ENCODE measurements around the gene RASA3. TPM values are rescaled to one million over a fixed set of nuclear protein-coding genes. Genes with fewer than 3 reads are reported as not detected.

The RASA3 gene
- total RNA-seq, 1 experiment from 2014 or later: 22.3 TPM

DNA sequence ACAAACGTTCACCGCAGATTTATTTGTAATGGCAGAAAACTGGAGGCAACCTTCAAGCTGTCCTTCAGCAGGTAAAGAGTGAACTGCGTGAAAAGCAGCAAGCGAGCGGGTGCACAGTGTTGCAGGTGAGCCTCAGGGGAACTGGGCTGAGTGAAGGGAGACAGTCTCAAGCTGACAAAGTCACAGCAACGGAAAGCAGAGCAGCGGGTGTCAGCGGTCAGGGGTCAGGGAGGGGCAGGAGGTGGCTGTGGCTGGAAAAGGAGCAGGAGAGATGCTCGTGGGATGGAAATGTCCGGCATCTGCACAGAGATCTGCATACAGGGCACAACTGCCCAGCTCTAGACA is 8.5 kb upstream of the RASA3 start:
- ATAC-seq (no peak), DNase-seq (ENCODE audit: low spot score) (peak; percentile 7)
- peaks cover 7% of the 10 kb centered on the region for H3K9me3 Mint-ChIP-seq
- H3K27me3 Mint-ChIP-seq (ENCODE audit: low read depth): no peaks in the 10 kb centered on the region
- POLR2A ChIA-PET: no interaction called here
- H3K4me1 Mint-ChIP-seq: no peaks in the 10 kb centered on the region
- CTCF ChIA-PET: interaction anchor here (0.5 kb wide), 1 partner anchor 26 kb away, joined by 4 read pairs; no protein-coding TSS in a partner anchor
- H3K27ac Mint-ChIP-seq: no peak overlapping the region
- no peak for TF ChIP-seq OVOL2 (CRISPR knock-in tag; IDR thresholded peaks at IDR 0.05; ENCODE audit: borderline replicate concordance)
- TF ChIP-seq, protein P1, sequence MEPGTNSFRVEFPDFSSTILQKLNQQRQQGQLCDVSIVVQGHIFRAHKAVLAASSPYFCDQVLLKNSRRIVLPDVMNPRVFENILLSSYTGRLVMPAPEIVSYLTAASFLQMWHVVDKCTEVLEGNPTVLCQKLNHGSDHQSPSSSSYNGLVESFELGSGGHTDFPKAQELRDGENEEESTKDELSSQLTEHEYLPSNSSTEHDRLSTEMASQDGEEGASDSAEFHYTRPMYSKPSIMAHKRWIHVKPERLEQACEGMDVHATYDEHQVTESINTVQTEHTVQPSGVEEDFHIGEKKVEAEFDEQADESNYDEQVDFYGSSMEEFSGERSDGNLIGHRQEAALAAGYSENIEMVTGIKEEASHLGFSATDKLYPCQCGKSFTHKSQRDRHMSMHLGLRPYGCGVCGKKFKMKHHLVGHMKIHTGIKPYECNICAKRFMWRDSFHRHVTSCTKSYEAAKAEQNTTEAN (CRISPR knock-in tag; IDR thresholded peaks at IDR 0.05): 0 out of 2 replicates have a peak, but pooled peaks have one; percentile 55
- H3K4me3 Mint-ChIP-seq: no peak overlapping the region
- 0 out of 2 replicates have a peak, but pooled peaks cover 4% of the 10 kb centered on the region for H3K36me3 Mint-ChIP-seq

DNA sequence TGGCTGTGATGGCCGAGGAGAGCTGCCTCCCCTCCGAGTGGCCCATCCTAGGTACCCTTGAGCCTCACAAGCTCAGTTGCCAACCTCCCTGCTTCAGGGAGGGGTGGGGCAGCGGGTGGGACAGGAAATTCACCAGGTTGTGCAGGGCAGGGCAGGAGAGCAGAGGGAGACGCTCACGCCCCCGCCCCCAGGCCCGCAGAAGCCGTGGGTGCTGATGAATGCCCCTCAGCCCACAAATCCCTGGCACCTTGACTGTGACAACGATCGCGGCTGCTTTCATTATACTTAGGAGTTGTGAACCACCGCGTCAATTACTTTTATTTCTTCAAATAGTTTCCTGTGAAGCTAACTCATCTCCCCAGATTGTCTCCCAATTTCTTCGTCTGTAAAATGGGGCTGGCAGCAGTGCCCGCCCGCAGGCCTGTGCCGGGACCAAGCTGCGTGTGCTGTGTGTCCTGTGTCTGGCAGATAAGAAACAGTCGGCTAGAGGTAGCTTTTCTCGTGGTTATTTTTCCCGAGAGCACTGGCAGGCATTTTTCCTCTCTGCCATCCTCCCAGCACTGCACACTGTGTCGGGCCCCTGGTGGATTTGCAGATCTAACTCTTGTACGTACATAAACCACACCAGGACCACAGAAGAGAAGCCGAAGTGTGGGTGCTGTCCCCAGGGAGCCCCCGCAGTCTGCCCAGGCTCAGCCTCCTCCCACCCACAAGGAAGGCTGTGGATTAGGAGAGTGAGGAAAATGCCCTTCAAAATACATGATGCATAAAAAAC is 7.9 kb upstream of the RASA3 start:
- peak; percentile 4 for DNase-seq (ENCODE audit: low spot score)
- POLR2A ChIA-PET: no interaction called here
- H3K9me3 Mint-ChIP-seq: peaks cover 7% of the 10 kb centered on the region
- H3K4me3 Mint-ChIP-seq: no peak overlapping the region
- no peak for ATAC-seq
- H3K27ac Mint-ChIP-seq: no peak overlapping the region
- 0 out of 2 replicates have a peak, but pooled peaks cover 4% of the 10 kb centered on the region for H3K36me3 Mint-ChIP-seq
- no peaks in the 10 kb centered on the region for H3K4me1 Mint-ChIP-seq
- no peaks in the 10 kb centered on the region for H3K27me3 Mint-ChIP-seq (ENCODE audit: low read depth)
- TF ChIP-seq KAT7 (CRISPR knock-in tag; IDR thresholded peaks at IDR 0.05; ENCODE audit: borderline replicate concordance) (no peak), NFYB (CRISPR knock-in tag; conservative IDR thresholded peaks at IDR 0.05; ENCODE audit: low read depth) (no peak), PRRX2 (CRISPR knock-in tag; IDR thresholded peaks at IDR 0.05) (no peak), TEAD4 (CRISPR knock-in tag; IDR thresholded peaks at IDR 0.05) (no peak), FOXK1 (CRISPR knock-in tag; IDR thresholded peaks at IDR 0.05) (no peak), NFATC4 (CRISPR knock-in tag; IDR thresholded peaks at IDR 0.05) (no peak), RORB (CRISPR knock-in tag; IDR thresholded peaks at IDR 0.05) (no peak)
- TF ChIP-seq, protein P2, sequence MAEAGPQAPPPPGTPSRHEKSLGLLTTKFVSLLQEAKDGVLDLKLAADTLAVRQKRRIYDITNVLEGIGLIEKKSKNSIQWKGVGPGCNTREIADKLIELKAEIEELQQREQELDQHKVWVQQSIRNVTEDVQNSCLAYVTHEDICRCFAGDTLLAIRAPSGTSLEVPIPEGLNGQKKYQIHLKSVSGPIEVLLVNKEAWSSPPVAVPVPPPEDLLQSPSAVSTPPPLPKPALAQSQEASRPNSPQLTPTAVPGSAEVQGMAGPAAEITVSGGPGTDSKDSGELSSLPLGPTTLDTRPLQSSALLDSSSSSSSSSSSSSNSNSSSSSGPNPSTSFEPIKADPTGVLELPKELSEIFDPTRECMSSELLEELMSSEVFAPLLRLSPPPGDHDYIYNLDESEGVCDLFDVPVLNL (CRISPR knock-in tag; IDR thresholded peaks at IDR 0.05; ENCODE audit: borderline replicate concordance, low read depth): no peak
- TF ChIP-seq, protein P3, sequence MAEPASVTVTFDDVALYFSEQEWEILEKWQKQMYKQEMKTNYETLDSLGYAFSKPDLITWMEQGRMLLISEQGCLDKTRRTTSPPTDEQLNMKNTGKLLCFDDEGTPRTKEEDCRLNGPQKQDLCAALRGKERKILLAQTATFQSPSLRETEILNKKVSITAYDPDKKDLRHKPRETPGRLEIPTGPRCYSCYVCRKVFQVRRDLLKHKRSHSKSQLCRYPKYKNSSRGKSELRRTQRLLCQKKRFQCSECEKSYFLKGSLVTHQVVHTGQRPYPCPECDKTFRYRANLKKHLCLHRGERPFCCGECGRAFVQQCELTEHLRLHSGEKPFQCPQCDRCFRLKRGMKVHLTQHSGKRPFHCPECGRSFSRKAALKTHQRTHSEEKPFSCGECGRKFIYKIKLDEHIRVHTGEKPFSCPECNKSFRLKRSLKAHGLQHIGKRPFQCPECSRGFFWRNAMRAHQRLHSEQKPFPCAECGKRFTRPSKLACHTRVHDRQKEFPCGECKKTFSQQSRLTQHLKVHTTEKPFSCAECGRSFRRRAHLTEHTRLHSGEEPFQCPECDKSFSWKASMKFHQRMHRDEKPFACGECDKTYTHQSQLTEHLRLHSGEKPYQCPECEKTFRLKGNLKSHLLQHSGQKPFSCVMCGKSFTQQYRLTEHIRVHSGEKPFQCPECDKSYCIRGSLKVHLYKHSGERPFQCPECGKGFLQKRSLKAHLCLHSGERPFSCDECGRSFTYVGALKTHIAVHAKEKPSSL (CRISPR knock-in tag; conservative IDR thresholded peaks at IDR 0.05): no peak
- TF ChIP-seq, protein P4, sequence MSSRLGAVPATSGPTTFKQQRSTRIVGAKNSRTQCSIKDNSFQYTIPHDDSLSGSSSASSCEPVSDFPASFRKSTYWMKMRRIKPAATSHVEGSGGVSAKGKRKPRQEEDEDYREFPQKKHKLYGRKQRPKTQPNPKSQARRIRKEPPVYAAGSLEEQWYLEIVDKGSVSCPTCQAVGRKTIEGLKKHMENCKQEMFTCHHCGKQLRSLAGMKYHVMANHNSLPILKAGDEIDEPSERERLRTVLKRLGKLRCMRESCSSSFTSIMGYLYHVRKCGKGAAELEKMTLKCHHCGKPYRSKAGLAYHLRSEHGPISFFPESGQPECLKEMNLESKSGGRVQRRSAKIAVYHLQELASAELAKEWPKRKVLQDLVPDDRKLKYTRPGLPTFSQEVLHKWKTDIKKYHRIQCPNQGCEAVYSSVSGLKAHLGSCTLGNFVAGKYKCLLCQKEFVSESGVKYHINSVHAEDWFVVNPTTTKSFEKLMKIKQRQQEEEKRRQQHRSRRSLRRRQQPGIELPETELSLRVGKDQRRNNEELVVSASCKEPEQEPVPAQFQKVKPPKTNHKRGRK (CRISPR knock-in tag; IDR thresholded peaks at IDR 0.05; ENCODE audit: borderline replicate concordance): no peak
- TF ChIP-seq, protein P5, sequence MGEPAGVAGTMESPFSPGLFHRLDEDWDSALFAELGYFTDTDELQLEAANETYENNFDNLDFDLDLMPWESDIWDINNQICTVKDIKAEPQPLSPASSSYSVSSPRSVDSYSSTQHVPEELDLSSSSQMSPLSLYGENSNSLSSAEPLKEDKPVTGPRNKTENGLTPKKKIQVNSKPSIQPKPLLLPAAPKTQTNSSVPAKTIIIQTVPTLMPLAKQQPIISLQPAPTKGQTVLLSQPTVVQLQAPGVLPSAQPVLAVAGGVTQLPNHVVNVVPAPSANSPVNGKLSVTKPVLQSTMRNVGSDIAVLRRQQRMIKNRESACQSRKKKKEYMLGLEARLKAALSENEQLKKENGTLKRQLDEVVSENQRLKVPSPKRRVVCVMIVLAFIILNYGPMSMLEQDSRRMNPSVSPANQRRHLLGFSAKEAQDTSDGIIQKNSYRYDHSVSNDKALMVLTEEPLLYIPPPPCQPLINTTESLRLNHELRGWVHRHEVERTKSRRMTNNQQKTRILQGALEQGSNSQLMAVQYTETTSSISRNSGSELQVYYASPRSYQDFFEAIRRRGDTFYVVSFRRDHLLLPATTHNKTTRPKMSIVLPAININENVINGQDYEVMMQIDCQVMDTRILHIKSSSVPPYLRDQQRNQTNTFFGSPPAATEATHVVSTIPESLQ (CRISPR knock-in tag; IDR thresholded peaks at IDR 0.05): no peak
- TF ChIP-seq, protein P6, sequence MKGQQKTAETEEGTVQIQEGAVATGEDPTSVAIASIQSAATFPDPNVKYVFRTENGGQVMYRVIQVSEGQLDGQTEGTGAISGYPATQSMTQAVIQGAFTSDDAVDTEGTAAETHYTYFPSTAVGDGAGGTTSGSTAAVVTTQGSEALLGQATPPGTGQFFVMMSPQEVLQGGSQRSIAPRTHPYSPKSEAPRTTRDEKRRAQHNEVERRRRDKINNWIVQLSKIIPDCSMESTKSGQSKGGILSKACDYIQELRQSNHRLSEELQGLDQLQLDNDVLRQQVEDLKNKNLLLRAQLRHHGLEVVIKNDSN (CRISPR knock-in tag; IDR thresholded peaks at IDR 0.05): no peak
- TF ChIP-seq, protein P7, sequence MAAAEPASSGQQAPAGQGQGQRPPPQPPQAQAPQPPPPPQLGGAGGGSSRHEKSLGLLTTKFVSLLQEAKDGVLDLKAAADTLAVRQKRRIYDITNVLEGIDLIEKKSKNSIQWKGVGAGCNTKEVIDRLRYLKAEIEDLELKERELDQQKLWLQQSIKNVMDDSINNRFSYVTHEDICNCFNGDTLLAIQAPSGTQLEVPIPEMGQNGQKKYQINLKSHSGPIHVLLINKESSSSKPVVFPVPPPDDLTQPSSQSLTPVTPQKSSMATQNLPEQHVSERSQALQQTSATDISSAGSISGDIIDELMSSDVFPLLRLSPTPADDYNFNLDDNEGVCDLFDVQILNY (CRISPR knock-in tag; IDR thresholded peaks at IDR 0.05): no peak
- CTCF ChIA-PET: interaction anchor here (0.5 kb wide), 1 partner anchor 25 kb away, joined by 4 read pairs; no protein-coding TSS in a partner anchor
